Measurements from ENCODE around the gene PCCB.
"Not testable (repeated sequence)": the region's sequence is repeated elsewhere in the genome, so short reads cannot be mapped to it uniquely, and the experiment has no call there.

Gene PCCB

GRCh38 chr3:136263251-136263650 lies 13.1 kb downstream of the PCCB start:
- no peak for DNase-seq

- DNase-seq: not testable (repeated sequence)
Measured at GRCh38 chr3:136266468-136267125, 16.5 kb downstream of the PCCB start.

DNA sequence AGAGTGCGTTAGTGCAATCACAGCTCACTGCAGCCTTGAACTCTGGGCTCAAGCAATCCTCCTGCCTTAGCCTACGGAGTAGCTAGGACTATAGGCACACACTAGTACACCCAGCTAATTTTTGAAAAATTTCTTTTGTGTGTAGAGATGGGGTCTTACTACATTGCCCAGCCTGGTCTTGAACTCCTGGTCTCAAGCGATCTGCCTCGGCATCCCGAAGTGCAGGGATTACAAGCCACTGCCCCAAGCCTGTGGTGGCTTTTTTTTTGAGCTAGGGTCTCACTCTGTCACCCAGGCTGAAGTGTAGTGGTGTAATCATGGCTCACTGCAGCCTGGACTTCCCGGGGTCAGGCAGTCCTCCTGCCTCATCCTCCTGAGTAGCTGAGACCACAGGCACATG lies 17.1 kb downstream of the PCCB start:
- DNase-seq: no peak

DNA sequence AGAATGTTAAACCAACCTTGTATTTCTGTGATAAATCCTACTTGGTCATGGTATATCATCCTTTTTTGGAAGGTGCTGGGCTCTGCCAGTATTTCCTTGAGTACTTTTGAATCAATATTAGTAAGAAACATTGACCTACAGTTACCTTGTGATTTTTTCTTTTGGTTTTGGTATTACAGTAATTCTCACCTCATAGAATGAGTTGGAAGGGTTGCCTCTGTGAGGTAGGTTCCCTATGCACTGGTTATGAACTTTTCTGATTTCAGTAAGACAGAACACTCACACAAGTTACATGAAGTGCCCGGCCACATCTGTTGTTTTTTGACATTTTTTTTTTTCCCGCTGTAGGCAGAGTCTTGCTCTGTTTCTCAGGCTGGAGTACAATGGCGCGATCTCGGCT lies 20.0 kb downstream of the PCCB start:
- DNase-seq: no peak

GRCh38 chr3:136271626-136272025 lies 21.5 kb downstream of the PCCB start:
- not testable (repeated sequence) for DNase-seq

DNA sequence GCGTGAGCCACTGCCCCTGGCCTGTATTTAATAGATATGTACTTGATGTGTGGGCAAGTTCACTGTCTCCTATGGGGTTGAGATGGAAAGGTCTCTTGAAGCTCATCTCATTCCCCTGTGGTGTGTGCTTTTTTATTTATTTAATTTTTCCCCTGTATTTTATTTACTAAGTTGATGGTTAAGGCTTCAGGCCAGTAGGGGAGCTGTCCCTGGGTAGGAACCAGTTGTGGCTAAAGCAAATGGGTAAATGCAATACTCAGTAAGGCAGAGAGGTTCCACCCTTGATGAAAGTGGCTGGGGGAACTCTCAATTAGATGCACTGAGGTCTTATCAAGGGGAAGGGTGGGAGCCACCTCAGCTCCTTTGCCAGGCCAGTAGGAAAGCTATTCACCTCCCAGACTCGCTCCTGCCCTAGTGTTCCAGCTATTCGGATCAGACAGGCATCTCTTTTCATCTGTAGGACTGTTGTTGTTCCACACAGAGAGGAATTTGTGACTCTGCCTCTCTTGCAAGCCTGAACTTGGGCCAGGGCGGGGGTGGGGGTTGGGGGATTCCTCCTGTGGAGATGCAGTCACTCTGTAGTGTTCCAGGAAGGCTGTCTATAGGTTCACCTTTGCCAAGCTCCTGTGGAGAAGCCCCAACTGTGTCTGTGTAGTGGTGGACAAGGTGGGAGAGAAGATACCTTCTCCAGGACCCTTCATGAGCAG lies 26.1 kb downstream of the PCCB start:
- DNase-seq: no peak

- DNase-seq: no peak
Measured at GRCh38 chr3:136277115-136277514, 27.0 kb downstream of the PCCB start.

GRCh38 chr3:136277634-136278033 lies 27.5 kb downstream of the PCCB start:
- peak; percentile 51 for DNase-seq

DNA sequence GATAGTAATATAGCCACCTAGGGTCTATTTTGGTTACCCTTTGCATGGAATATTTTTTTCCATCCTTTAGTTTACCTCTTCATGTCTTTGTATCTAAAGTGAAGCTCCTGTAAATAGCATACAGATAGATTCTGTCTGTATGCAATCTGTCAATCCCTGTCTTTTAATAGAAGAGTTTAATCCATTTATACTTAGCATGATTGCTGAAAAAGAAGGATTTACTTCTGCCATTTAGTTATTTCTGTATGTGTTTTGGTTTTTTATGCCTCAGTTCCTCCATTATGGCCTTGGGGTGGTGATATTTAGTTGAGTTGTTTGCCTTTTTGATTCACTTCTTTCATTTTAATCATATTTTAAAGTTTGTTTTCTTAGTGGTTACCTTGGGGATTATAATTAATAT lies 29.0 kb downstream of the PCCB start:
- DNase-seq: no peak

- DNase-seq: no peak
Measured at GRCh38 chr3:136280961-136281360, 30.8 kb downstream of the PCCB start.

DNA sequence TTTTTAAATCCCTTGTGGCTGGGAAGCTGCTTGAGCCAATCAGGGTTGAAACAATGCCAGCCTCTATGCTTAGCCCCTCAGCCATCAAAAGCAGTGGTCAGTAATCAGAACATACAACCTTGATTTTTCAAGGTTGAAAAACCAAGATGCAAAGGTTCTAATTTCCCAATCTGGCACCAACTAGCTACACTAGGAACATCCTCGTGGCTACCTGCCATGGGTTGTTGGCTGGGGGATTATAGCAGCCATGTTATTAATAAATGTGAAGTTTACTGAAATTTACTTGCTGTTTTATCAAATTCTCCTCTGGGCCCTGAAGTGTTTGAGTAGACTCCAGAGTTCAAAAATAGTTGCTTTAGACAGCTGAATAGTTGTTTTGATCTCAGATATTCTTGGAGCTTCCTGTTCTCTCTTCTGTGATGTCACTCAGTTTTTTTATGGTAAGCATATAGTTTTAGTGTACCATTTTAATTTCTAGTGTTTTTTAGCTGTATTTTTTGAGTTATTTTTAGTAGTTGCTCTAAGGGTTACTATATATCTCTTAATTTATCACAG lies 31.9 kb downstream of the PCCB start:
- no peak for DNase-seq

- DNase-seq: no peak
Measured at GRCh38 chr3:136283627-136284026, 33.5 kb downstream of the PCCB start.

GRCh38 chr3:136291302-136291701 lies 41.2 kb downstream of the PCCB start:
- DNase-seq: no peak

DNA sequence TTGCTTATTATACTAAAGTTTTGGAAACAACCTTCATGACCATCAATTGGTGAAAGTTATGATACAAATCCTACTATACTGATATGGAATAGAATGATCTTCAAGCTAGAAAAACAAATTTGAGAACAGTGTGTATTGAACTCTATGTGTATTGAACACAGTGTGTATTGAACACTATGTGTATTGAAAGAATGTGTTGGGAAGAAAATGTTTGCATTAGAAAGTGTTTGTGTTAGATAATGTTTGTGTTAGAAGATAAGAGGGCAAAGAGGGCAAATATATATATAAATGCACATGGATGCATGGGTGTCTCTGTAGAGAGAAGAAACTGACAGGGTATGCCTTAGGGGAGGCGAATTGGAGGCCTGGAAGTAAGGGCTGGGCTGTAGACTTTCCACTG lies 42.4 kb downstream of the PCCB start:
- no peak for DNase-seq

DNA sequence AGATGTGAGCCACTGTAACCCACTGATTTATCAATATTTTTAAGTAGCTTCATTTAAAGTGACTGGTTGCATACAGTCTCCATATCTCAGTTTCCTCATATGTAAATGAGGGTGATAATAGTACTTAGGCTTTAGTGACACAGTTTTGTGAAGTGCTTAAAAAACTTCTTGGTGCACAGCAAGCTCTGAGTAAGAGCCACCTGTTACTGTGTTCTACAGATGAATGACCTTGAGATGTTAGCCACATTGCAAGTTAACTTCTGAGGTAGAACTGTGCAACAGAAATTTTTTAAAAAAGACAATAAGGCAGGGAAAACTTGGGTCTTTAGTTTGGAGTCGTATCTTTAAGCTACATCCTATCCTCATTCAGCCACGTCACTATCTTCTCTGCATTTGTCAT lies 43.1 kb downstream of the PCCB start:
- no peak for DNase-seq

DNA sequence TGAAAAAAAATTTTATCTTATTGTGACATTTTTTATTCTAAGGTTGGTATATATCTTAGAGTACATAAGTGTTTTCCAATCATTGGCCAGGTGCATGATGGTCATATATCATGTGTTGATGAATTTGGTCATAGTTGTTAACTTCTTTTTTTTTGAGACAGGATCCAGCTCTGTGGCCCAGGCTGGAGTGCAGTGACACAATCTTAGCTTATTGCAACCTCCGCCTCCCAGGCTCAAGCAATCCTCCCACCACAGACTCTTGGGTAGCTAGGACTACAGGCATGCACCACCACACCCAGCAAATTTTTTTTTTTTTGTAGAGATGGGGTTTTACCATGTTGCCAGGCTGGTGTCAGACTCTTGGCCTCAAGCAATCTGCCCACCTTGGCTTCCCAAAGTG lies 44.0 kb downstream of the PCCB start:
- DNase-seq: no peak

DNA sequence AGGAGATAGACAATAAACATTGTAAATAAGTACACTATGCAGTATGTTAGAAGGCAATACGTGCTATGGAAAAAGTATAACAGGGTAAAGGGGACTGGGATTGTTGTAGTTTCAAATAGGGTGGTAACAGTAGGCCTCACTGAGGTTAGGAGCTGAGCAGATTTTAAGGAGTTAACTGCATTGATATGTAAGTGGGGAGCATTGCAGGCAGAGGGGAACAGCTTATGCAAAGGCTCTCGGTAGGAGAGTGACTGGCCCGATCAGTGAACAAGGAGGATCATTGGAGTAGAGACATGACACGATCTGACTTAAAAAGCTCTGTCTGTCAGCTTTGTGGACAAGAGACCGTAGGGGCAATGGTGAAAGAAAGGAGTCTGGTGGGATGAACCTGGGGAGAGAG lies 46.8 kb downstream of the PCCB start:
- no peak for DNase-seq

DNA sequence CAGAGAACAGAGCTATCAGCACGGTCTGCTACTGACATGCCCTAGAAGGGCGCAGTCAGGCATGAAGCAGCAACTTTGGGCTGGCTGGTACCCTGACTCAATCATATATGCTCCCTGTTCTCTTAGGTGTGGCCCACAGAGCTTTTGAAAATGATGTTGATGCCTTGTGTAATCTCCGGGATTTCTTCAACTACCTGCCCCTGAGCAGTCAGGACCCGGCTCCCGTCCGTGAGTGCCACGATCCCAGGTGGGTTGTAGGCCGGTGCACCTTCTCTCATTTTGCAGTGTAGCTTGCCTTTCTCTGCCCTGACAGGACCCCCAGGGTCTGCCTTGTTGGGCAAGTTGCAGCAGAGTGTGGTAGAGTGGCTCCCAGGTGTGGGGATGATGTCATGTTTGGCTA lies 47.7 kb downstream of the PCCB start:
- no peak for DNase-seq

DNA sequence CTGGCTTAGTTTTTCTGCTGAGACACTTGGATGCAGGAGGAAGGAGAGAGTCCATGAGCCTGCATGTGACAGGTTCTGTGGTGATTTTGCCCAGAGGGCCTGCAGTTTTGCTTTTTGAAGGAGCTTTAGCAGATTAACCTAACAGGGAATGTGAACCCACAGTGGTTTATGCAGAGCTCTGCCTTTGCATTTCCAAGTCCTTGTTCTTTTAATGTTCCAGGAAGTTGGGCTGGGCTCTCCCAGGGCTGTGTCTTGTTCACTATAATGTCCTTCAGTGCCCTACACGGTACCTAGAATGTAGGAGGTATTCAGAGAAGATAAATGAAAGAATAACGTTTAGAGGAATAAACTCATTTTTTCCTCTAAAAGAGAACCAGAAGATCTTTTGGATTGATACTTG lies 50.3 kb downstream of the PCCB start:
- no peak for DNase-seq

- no peak for DNase-seq
Measured at GRCh38 chr3:136305879-136306278, 55.7 kb downstream of the PCCB start.

DNA sequence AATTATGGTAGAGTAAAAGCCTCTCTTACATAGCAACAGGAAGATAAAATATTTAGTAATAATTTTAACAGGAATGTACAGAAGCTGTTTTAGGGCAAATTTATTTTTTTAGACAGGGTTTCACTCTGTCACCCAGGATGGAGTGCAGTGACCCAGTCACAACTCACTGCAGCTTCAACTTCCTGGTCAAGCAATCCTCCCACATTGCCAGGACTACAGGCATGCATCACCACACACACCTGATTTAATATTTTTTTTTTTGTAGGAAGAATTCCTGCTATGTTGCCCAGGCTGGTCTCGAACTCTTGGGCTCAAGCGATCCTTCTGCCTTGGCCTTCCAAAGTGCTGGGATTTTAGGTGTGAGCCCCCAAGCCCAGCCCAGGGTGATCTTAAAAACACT lies 61.1 kb downstream of the PCCB start:
- DNase-seq: no peak

DNA sequence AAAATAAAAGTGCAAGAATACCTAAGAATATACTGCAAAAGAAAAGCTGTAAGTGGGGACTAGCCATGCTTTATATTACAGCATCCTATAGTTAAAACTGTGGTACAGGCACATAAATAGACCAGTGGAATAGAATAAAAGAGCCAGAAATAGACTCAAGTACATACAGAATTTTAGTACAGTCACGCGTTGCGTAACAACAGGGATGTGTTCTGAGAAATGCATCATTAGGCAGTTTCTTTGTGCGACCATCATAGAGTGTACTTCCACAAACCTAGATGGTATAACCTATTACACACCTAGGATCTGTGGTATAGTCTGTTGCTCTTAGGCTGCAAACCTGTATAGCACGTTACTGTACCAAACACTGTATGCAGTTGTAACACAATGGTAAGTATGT lies 61.8 kb downstream of the PCCB start:
- no peak for DNase-seq

- no peak for DNase-seq
Measured at GRCh38 chr3:136326316-136326715, 76.2 kb downstream of the PCCB start.

DNA sequence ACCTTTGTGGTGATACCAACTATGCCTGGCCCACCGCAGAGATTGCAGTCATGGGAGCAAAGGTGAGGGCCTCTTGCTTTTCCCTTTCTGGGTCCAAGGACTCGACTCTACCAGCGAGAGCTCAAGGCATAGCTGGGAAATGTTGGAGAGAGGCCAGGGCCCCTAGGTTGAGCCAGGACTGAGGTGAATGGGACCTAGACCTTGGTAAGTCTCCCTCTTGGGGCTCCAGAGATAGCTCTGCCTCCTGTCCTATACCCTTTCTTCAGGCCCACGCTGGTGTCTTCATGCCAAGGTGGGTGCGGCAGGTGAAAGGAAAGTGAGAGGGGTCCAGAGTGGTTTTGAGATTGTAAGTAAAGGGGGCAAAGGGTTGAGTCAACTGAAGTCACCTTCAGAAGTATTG lies 77.5 kb downstream of the PCCB start:
- DNase-seq: no peak

GRCh38 chr3:136329593-136329992 lies 79.5 kb downstream of the PCCB start:
- no peak for DNase-seq

Measured in NCI-H510A (cell line).